Pancreas (tissue), 10 donors: ENCODE measurements around the gene FALEC. TPM values are rescaled to one million over a fixed set of nuclear protein-coding genes. Genes with fewer than 3 reads are reported as not detected.

Experiments used
- ATAC-seq, 4 donors: fragments of 200-7000 bp; cut with Tn5 transposase; one replicate each; pipeline versions ENCODE4 v1.8.0 to v1.9.1; 2020; ENCODE audit warnings: mild to moderate bottlenecking in 4 of 4, moderate library complexity in 4 of 4
- DNase-seq, 6 donors: peaks; one replicate each; pipeline ENCODE4 v3.0.0-alpha.2; 2020
- FAIRE-seq: peaks from 2 replicates; lab custom pipeline; 2012; peaks lifted over from hg19 to GRCh38; lab: Jason Lieb, UNC
- H3K27ac ChIP-seq, 4 donors: fragments of 200-600 bp; sonication (generic); 1 replicate in 3 of 4; 2 replicates in 1 of 4; pipeline versions ENCODE4 v1.5.0 to v1.8.0; 2020
- H3K27me3 ChIP-seq, 4 donors: fragments of 200-600 bp; one replicate each; pipeline ENCODE4 v1.8.0; 2021
- H3K36me3 ChIP-seq, 3 donors: fragments of 200-600 bp; sonication (generic) in 1 of 3; one replicate each; pipeline versions ENCODE4 v1.5.0 to v1.8.0; 2020 to 2021
- H3K4me1 ChIP-seq, 3 donors: fragments of 200-600 bp; one replicate each; pipeline ENCODE4 v1.8.0; 2021
- H3K4me3 ChIP-seq, 4 donors: fragments of 200-600 bp; sonication (generic) in 2 of 4; one replicate each; pipeline versions ENCODE4 v1.5.0 to v1.8.0; 2020 to 2021
- H3K9me3 ChIP-seq, 4 donors: fragments of 200-600 bp; one replicate each; pipeline ENCODE4 v1.8.0; 2021
- CTCF ChIP-seq, 4 donors: fragments of 200-600 bp; sonication (generic) in 3 of 4; IDR thresholded peaks; one replicate each; pipeline versions ENCODE4 v1.5.0 to v1.8.0; 2021; ENCODE audit warnings: antibody characterized with exemption in 4 of 4
- WGBS, 2 donors: extraction: QIAGEN DNeasy Blood & Tissue Kit; methylation state at CpG; one replicate each; pipeline ENCODE4 v1.1.7; 2013; 5-methylcytosine and 5-hydroxymethylcytosine counted together
- intact Hi-C, 3 donors: fragments of 100-400 bp; cut with DNase I; formaldehyde crosslinking; loops; one replicate each; pipeline versions ENCODE4 v1.11.1 to v1.14.2; 2022
- polyA plus RNA-seq, 2 donors: library from polyadenylated mRNA; stranded (reverse); fragments of 200-250 nt; gene quantifications; one replicate each; pipeline ENCODE4 v1.2.3, GENCODE V29; 2013
- total RNA-seq, 6 donors: library from RNA; stranded (reverse); fragmentation: NEBNext Ultra II Directional in 4 of 6; extraction: Animal tissue kit (Norgen Biotek cat#: 25700) in 4 of 6; gene quantifications; one replicate each; pipeline versions ENCODE4 v1.2.1 to v1.2.4, GENCODE V29; 2021 to 2023
- donor health status: healthy with polysubstance abuse.
- donor health status: DM: no; HTN: no; CAD: no; lungs with moderate emphysema.
- donor health status: DM: no; HTN: no; CAD: no.
- donor health status: control.
- donor health status: control.
- donor health status: Bipolar disorder and iron deficiency.
- donor health status: DM: yes; HTN: yes; CAD: no.
- donor health status: DM: no; HTN: no; CAD: no.
- donor health status: DM: no; HTN: no; CAD: no.
- donor health status: DM: yes; HTN: yes; CAD: no.

Gene FALEC
- total and polyA plus RNA-seq, 8 donors = not detected

DNA sequence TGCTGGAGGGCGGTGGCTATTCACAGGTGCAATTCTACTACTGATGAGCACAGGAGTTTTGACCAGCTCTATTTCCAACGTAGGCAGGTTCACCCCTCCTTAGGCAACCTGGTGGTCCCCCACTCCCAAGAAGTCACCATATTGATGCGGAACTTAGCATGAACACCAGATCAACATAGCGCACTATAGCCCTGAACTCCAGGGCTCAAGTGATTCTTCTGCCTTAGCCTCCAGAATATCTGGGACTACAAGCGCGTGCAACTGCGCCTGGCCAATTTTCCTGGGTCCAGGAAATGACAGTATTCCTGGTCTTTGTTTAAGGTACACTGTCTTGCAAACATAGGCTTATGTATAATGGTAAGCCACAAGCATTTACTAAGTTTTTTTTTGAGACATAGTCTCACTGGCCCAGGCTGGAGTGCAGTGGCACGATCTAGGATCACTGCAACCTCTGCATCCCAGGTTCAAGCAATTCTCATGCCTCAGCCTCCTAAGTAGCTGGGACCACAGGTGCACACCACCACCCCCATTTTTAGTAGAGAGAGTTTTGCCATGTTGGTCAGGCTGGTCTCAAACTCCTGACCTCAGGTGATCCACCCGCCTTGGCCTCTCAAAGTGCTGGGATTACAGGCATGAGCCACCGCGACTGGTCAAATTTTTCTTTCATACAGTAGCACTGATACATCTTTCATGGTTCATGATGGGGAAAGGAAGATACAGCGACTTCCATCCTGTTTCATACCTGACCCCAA lies 51.2 kb downstream of the FALEC start:
- Histone ChIP-seq H3K9me3 (no peaks in the 10 kb centered on the region), H3K27me3 (no peaks in the 10 kb centered on the region), H3K4me3 (peak overlapping the region in 2 of 4 donors; percentile 34 to 41), H3K36me3 (no peaks in the 10 kb centered on the region), H3K4me1 (peaks cover 79 to 95% (median 86%) of the 10 kb centered on the region in 3 donors), H3K27ac (peak overlapping the region; percentile 80 to 100 (median 98))
- ATAC-seq (no peak), DNase-seq (no peak), FAIRE-seq (no peak)
- TF ChIP-seq CTCF (IDR thresholded peaks at IDR 0.05) = no peak
- intact Hi-C loops = no loop called here
- WGBS, 2 donors = 74 to 77% methylated on average over 12 of the region's 12 CpGs

- intact Hi-C loops = no loop called here
- no peaks in the 10 kb centered on the region for H3K9me3 ChIP-seq
- DNase-seq (no peak), ATAC-seq (peak in 3 of 4 donors; percentile 0 to 3 (median 1)), FAIRE-seq (no peak)
- peak overlapping the region in 3 of 4 donors; percentile 11 to 41 (median 34) for H3K4me3 ChIP-seq
- H3K27me3 ChIP-seq = no peaks in the 10 kb centered on the region
- TF ChIP-seq CTCF (IDR thresholded peaks at IDR 0.05) = no peak
- H3K4me1 ChIP-seq = peaks cover 78 to 100% (median 89%) of the 10 kb centered on the region in 3 donors
- 3 to 8% methylated on average over 3 of the region's 3 CpGs for WGBS, 2 donors
- peak overlapping the region; percentile 80 to 100 (median 98) for H3K27ac ChIP-seq
- H3K36me3 ChIP-seq = peaks cover 0 to 6% (median 0%) of the 10 kb centered on the region in 3 donors
These were observed 51.8 kb downstream of the FALEC start for GRCh38 chr1:150567341-150567716.

GRCh38 chr1:150567717-150568593 lies 52.4 kb downstream of the FALEC start:
- WGBS, 2 donors = 0 to 2% methylated on average over 10 of the region's 10 CpGs
- FAIRE-seq = no peak
- no peak for TF ChIP-seq CTCF (IDR thresholded peaks at IDR 0.05)

GRCh38 chr1:150568594-150568966 lies 53.0 kb downstream of the FALEC start:
- Histone ChIP-seq H3K36me3 (peaks cover 0 to 18% (median 11%) of the 10 kb centered on the region in 3 donors), H3K4me1 (peaks cover 76 to 100% (median 89%) of the 10 kb centered on the region in 3 donors), H3K4me3 (peak overlapping the region in 2 of 4 donors; percentile 34 to 41), H3K27ac (peak overlapping the region; percentile 80 to 100 (median 98)), H3K27me3 (no peaks in the 10 kb centered on the region), H3K9me3 (no peaks in the 10 kb centered on the region)
- no peak for FAIRE-seq
- intact Hi-C loops = no loop called here
- no peak for DNase-seq
- no peak for TF ChIP-seq CTCF (IDR thresholded peaks at IDR 0.05)
- peak in 3 of 4 donors; percentile 0 to 3 (median 2) for ATAC-seq

More at GRCh38 chr1:150567717-150568593, 52.4 kb downstream of the FALEC start:
- Histone ChIP-seq H3K9me3 (no peaks in the 10 kb centered on the region), H3K27ac (peak overlapping the region; percentile 80 to 100 (median 98)), H3K36me3 (peaks cover 0 to 12% (median 5%) of the 10 kb centered on the region in 3 donors), H3K4me3 (peak overlapping the region in 3 of 4 donors; percentile 11 to 41 (median 34)), H3K4me1 (peaks cover 75 to 100% (median 89%) of the 10 kb centered on the region in 3 donors), H3K27me3 (no peaks in the 10 kb centered on the region)
- intact Hi-C loops = no loop called here
- ATAC-seq (peak; percentile 76 to 87 (median 86)), DNase-seq (peak; percentile 75 to 95 (median 92))
